Fibroblast of lung (primary cell): Measurements from ENCODE around the gene CAMSAP3. TPM values are rescaled to one million over a fixed set of nuclear protein-coding genes. Genes with fewer than 3 reads are reported as not detected.

ENCODE experiments used
- DNase-seq, 2 donors: peaks; one replicate each; pipeline versions ENCODE4 v3.0.0 to v3.0.0-alpha.2; 2010; ENCODE audit warnings: low read depth in 2 of 2
- H2AFZ ChIP-seq: 2 replicates; pipeline ENCODE4 v1.5.1; 2012; ENCODE audit warnings: low read length, control low read depth, inconsistent platforms
- H3K27ac ChIP-seq: 2 replicates; pipeline ENCODE4 v1.5.1; 2011; ENCODE audit warnings: low read length, control low read depth; ENCODE audit not compliant: insufficient read depth
- H3K27me3 ChIP-seq: 2 replicates; pipeline ENCODE4 v1.5.1; 2011; ENCODE audit warnings: mild to moderate bottlenecking, low read length; ENCODE audit not compliant: control insufficient read depth, insufficient read depth
- H3K36me3 ChIP-seq: 2 replicates; pipeline ENCODE4 v1.5.1; 2011; ENCODE audit warnings: low read length; ENCODE audit not compliant: control insufficient read depth, insufficient read depth
- H3K4me1 ChIP-seq: 2 replicates; pipeline ENCODE4 v1.5.1; 2011; ENCODE audit warnings: low read length; ENCODE audit not compliant: control insufficient read depth, insufficient read depth; ENCODE audit errors: extremely low read depth
- H3K4me2 ChIP-seq: 2 replicates; pipeline ENCODE4 v1.5.1; 2011; ENCODE audit warnings: low read length, control low read depth; ENCODE audit not compliant: insufficient read depth; ENCODE audit errors: extremely low read depth
- H3K4me3 ChIP-seq, 4 experiments: fragments of 200-600 bp in 1 of 4; sonication (generic) in 1 of 4; replicated peaks in 1 of 4; 2 replicates each; pipeline ENCODE4 v1.5.1; 2011 to 2016; ENCODE audit warnings: low read length in 4 of 4, low read depth in 3 of 4, mild to moderate bottlenecking in 3 of 4, control low read depth in 2 of 4, inconsistent platforms in 1 of 4, mixed read lengths in 1 of 4; ENCODE audit not compliant: insufficient read depth in 1 of 4; ENCODE audit errors: control extremely low read depth in 1 of 4
- H3K79me2 ChIP-seq: 2 replicates; pipeline ENCODE4 v1.5.1; 2012; ENCODE audit warnings: mild to moderate bottlenecking, low read length, inconsistent platforms; ENCODE audit not compliant: control insufficient read depth, insufficient read depth
- H3K9ac ChIP-seq: 2 replicates; pipeline ENCODE4 v1.5.1; 2011; ENCODE audit warnings: mild to moderate bottlenecking, low read length, control low read depth; ENCODE audit not compliant: insufficient read depth
- H3K9me3 ChIP-seq: 2 replicates; pipeline ENCODE4 v1.5.1; 2012; ENCODE audit warnings: low read depth, low read length; ENCODE audit not compliant: control insufficient read depth, insufficient read depth
- H4K20me1 ChIP-seq: 2 replicates; pipeline ENCODE4 v1.5.1; 2011; ENCODE audit warnings: low read length; ENCODE audit not compliant: control insufficient read depth, insufficient read depth; ENCODE audit errors: extremely low read depth
- EZH2 ChIP-seq: IDR thresholded peaks from 2 replicates; pipeline ENCODE4 v1.5.1; 2012; ENCODE audit warnings: low read length, control low read depth, mild to moderate bottlenecking; ENCODE audit errors: missing control alignments
- polyA plus RNA-seq, 2 donors: library from polyadenylated mRNA; depleted of rRNA in 1 of 2; stranded (reverse) in 1 of 2; unstranded in 1 of 2; fragments of >200 nt; gene quantifications; 2 replicates each; pipeline ENCODE4 v1.2.1, GENCODE V29; 2011 to 2012; ENCODE audit warnings: missing spikeins in 1 of 2
- total RNA-seq: library from RNA; depleted of rRNA; stranded (reverse); fragments of >200 nt; gene quantifications from 2 replicates; pipeline ENCODE4 v1.2.1, GENCODE V29; 2014
- TF ChIP-seq, protein P1 (sequence below), 2 donors: IDR thresholded peaks in 1 of 2; conservative IDR thresholded peaks in 1 of 2; 1 replicate in 1 of 2; 2 replicates in 1 of 2; pipeline ENCODE4 v1.5.1; 2011 to 2012; ENCODE audit warnings: low read length in 2 of 2, control low read depth in 1 of 2, inconsistent platforms in 1 of 2, low read depth in 1 of 2, mild to moderate bottlenecking in 1 of 2

CAMSAP3 gene
- total and polyA plus RNA-seq, 2 donors (not counting 1 experiment from before 2014, with no cell fraction given) = not detected

DNA sequence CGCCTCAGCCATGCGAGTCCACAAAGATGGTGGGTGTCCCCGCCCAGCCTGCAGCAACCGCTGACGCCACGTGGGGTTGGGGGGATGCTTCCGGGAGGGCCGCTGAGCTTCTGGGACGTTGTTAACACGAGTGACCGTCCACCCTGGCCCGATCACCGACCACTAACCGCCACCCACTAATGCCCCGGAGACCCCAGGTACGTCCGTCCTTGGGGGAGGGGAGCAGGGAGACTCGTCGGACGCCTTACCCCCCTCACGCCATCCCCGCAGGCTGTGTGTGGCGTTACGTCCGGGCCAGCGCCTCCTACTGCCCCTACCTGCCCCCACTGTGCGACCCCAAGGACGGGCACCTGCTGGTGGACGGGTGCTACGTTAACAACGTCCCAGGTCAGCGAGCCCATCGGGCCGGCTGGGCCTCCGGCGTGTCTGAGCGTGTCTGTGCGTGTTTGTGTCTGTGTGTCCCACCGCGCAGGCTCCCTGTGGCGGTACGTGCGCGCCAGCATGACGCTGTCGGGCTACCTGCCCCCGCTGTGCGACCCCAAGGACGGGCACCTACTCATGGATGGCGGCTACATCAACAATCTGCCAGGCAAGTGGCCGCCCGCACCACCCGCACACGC, 38.9 kb upstream of the CAMSAP3 start:
- H3K4me1 ChIP-seq = no peaks in the 10 kb centered on the region
- no peak overlapping the region for H2AFZ ChIP-seq

DNA sequence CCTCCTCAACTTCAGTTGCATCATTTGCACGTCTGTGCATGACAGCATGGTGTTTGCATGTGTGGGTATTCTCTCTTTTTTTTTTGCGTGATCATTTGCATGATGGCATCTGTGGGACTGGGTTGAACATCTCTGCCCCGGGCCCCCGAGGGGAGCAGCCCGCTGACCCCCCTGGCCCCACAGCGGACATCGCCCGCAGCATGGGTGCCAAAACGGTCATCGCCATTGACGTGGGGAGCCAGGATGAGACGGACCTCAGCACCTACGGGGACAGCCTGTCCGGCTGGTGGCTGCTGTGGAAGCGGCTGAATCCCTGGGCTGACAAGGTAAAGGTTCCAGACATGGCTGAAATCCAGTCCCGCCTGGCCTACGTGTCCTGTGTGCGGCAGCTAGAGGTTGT, 37.0 kb upstream of the CAMSAP3 start:
- H3K4me3 ChIP-seq = no peak overlapping the region
- H3K36me3 ChIP-seq = peaks cover 27% of the 10 kb centered on the region
- no peaks in the 10 kb centered on the region for H3K79me2 ChIP-seq
- H3K4me2 ChIP-seq = no peak overlapping the region
- H4K20me1 ChIP-seq = no peaks in the 10 kb centered on the region
- H3K27ac ChIP-seq = no peak overlapping the region
- DNase-seq = no peak
- H2AFZ ChIP-seq = no peak overlapping the region
- H3K9me3 ChIP-seq = no peaks in the 10 kb centered on the region
- H3K4me1 ChIP-seq = no peaks in the 10 kb centered on the region
- H3K27me3 ChIP-seq = no peaks in the 10 kb centered on the region
- TF ChIP-seq, protein P1, sequence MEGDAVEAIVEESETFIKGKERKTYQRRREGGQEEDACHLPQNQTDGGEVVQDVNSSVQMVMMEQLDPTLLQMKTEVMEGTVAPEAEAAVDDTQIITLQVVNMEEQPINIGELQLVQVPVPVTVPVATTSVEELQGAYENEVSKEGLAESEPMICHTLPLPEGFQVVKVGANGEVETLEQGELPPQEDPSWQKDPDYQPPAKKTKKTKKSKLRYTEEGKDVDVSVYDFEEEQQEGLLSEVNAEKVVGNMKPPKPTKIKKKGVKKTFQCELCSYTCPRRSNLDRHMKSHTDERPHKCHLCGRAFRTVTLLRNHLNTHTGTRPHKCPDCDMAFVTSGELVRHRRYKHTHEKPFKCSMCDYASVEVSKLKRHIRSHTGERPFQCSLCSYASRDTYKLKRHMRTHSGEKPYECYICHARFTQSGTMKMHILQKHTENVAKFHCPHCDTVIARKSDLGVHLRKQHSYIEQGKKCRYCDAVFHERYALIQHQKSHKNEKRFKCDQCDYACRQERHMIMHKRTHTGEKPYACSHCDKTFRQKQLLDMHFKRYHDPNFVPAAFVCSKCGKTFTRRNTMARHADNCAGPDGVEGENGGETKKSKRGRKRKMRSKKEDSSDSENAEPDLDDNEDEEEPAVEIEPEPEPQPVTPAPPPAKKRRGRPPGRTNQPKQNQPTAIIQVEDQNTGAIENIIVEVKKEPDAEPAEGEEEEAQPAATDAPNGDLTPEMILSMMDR (conservative IDR thresholded peaks at IDR 0.05 in 1 of 2, IDR thresholded peaks at IDR 0.05 in 1 of 2; ENCODE audit: low read depth in 1 of 2, low read length in 2 of 2) = no peak
- no peak for TF ChIP-seq EZH2
- H3K9ac ChIP-seq = no peak overlapping the region

More for the DNA sequence above, 38.9 kb upstream of the CAMSAP3 start:
- peaks cover 27% of the 10 kb centered on the region for H3K36me3 ChIP-seq
- no peak overlapping the region for H3K9ac ChIP-seq
- no peaks in the 10 kb centered on the region for H3K27me3 ChIP-seq
- DNase-seq = no peak
- H3K4me3 ChIP-seq = no peak overlapping the region
- TF ChIP-seq, protein P1 (conservative IDR thresholded peaks at IDR 0.05 in 1 of 2, IDR thresholded peaks at IDR 0.05 in 1 of 2; ENCODE audit: low read depth in 1 of 2, low read length in 2 of 2) = no peak
- no peak for TF ChIP-seq EZH2
- no peaks in the 10 kb centered on the region for H4K20me1 ChIP-seq
- H3K4me2 ChIP-seq = no peak overlapping the region
- no peaks in the 10 kb centered on the region for H3K79me2 ChIP-seq
- H3K9me3 ChIP-seq = no peaks in the 10 kb centered on the region
- no peak overlapping the region for H3K27ac ChIP-seq

DNA sequence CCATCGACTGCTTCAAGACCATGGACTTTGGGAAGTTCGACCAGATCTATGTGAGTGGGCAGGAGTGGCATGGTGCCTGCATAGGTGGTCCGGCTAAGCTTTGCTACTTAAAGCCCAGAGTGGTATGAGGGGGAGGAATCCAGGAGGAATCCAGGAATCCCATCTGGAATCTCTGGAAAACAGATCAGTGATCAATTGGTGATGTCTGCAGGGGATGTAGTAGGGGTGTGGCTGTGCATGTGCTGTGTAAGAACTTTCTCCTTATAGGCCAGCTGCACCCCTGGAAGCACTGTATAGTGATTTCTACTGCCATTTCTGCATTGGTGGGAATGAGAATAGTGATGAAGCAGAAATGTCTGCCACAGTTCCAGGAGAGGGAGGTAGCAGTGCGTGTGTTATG, 36.6 kb upstream of the CAMSAP3 start:
- H3K27me3 ChIP-seq = no peaks in the 10 kb centered on the region
- no peaks in the 10 kb centered on the region for H4K20me1 ChIP-seq
- H3K36me3 ChIP-seq = peaks cover 27% of the 10 kb centered on the region
- no peak overlapping the region for H2AFZ ChIP-seq
- no peak for TF ChIP-seq EZH2
- TF ChIP-seq, protein P1 (conservative IDR thresholded peaks at IDR 0.05 in 1 of 2, IDR thresholded peaks at IDR 0.05 in 1 of 2; ENCODE audit: low read depth in 1 of 2, low read length in 2 of 2) = no peak
- H3K9me3 ChIP-seq = no peaks in the 10 kb centered on the region
- no peak overlapping the region for H3K9ac ChIP-seq
- no peaks in the 10 kb centered on the region for H3K79me2 ChIP-seq
- H3K4me3 ChIP-seq = no peak overlapping the region
- no peak overlapping the region for H3K4me2 ChIP-seq
- no peak overlapping the region for H3K27ac ChIP-seq
- DNase-seq = no peak
- H3K4me1 ChIP-seq = no peaks in the 10 kb centered on the region
